ENCODE results near the gene ZSWIM8. TPM values are rescaled to one million over a fixed set of nuclear protein-coding genes. Genes with fewer than 3 reads are reported as not detected.

The ZSWIM8 gene
- total RNA-seq, 4 donors from 2014 or later = 94.5 to 530 (median 188) TPM

- no peaks in the 10 kb centered on the region for H3K4me1 ChIP-seq
- WGBS, 2 donors (ENCODE audit: low coverage in 1 of 2) = 88% methylated on average over 1 of the region's 1 CpG; no CpG with 5 or more reads in 1 of the 2 donors
- H3K27me3 ChIP-seq = no peaks in the 10 kb centered on the region
- H3K27ac ChIP-seq = no peak overlapping the region
- no peaks in the 10 kb centered on the region for H3K9me3 ChIP-seq
- no peak for DNase-seq
- in situ Hi-C loops (cut with MboI; ENCODE audit: low pct_ligation_motif_present in 1 of 4, low pct_unique_long_range_greater_than_20kb in 1 of 4, low sequenced_read_pairs in 3 of 4) = no loop called here
- TF ChIP-seq EP300 (IDR thresholded peaks at IDR 0.05; ENCODE audit: low read depth) = no peak
- TF ChIP-seq, protein P1, sequence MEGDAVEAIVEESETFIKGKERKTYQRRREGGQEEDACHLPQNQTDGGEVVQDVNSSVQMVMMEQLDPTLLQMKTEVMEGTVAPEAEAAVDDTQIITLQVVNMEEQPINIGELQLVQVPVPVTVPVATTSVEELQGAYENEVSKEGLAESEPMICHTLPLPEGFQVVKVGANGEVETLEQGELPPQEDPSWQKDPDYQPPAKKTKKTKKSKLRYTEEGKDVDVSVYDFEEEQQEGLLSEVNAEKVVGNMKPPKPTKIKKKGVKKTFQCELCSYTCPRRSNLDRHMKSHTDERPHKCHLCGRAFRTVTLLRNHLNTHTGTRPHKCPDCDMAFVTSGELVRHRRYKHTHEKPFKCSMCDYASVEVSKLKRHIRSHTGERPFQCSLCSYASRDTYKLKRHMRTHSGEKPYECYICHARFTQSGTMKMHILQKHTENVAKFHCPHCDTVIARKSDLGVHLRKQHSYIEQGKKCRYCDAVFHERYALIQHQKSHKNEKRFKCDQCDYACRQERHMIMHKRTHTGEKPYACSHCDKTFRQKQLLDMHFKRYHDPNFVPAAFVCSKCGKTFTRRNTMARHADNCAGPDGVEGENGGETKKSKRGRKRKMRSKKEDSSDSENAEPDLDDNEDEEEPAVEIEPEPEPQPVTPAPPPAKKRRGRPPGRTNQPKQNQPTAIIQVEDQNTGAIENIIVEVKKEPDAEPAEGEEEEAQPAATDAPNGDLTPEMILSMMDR (IDR thresholded peaks at IDR 0.05) = no peak
- no peak for TF ChIP-seq POLR2A (IDR thresholded peaks at IDR 0.05)
- TF ChIP-seq POLR2AphosphoS5 (IDR thresholded peaks at IDR 0.05) = no peak
- H3K4me3 ChIP-seq = no peak overlapping the region
- intact Hi-C loops (cut with DNase I; ENCODE audit: low total_unique reads) = no loop called here
- peaks cover 0 to 61% (median 28%) of the 10 kb centered on the region in 4 donors for H3K36me3 ChIP-seq
Measured at GRCh38 chr10:73756183-73756582, 29.2 kb upstream of the ZSWIM8 start.

GRCh38 chr10:73758704-73759511 is 26.5 kb upstream of the ZSWIM8 start:
- intact Hi-C loops (cut with DNase I; ENCODE audit: low total_unique reads) (no loop called here), in situ Hi-C loops (cut with MboI; ENCODE audit: low pct_ligation_motif_present in 1 of 4, low pct_unique_long_range_greater_than_20kb in 1 of 4, low sequenced_read_pairs in 3 of 4) (no loop called here)
- Histone ChIP-seq H3K9me3 (no peaks in the 10 kb centered on the region), H3K4me3 (no peak overlapping the region), H3K27me3 (no peaks in the 10 kb centered on the region), H3K4me1 (no peaks in the 10 kb centered on the region), H3K27ac (no peak overlapping the region), H3K36me3 (peaks cover 0 to 61% (median 29%) of the 10 kb centered on the region in 4 donors)
- no peak for DNase-seq
- WGBS, 2 donors (ENCODE audit: low coverage in 1 of 2) = 75 to 83% methylated on average over 9 of the region's 9 CpGs
- TF ChIP-seq, protein P1 (IDR thresholded peaks at IDR 0.05) = no peak
- TF ChIP-seq POLR2AphosphoS5 (IDR thresholded peaks at IDR 0.05) = no peak
- no peak for TF ChIP-seq EP300 (IDR thresholded peaks at IDR 0.05; ENCODE audit: low read depth)
- no peak for TF ChIP-seq POLR2A (IDR thresholded peaks at IDR 0.05)

DNA sequence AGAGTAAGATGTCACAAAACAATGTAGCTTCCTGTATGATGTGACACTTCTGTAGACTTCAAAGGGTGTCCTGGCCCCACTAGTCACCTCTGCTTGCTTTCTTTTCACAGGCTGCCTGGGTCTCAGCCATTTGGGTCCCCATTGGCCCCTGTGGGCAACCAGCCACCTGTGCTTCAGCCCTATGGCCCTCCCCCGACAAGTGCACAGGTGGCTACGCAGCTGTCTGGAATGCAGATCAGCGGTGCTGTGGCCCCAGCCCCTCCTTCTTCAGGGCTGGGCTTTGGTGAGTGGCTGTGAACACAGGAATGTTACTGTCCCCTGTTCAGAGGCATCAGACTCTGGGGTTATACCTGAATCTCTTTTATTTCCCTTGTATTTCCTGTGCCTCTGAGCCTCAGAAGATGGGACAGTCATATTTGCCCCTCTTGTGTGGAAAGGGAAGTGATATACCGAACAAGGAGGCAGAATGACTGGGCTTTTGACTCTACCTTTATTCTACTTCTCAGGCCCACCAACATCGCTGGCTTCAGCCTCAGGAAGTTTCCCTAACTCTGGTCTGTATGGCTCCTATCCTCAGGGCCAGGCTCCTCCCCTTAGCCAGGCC is 25.8 kb upstream of the ZSWIM8 start:
- intact Hi-C loops (cut with DNase I; ENCODE audit: low total_unique reads) = no loop called here
- H3K27ac ChIP-seq = no peak overlapping the region
- H3K9me3 ChIP-seq = no peaks in the 10 kb centered on the region
- WGBS, 2 donors (ENCODE audit: low coverage in 1 of 2) = 85% methylated on average over 5 of the region's 5 CpGs; no CpG with 5 or more reads in 1 of the 2 donors
- peaks cover 0 to 62% (median 27%) of the 10 kb centered on the region in 4 donors for H3K36me3 ChIP-seq
- no peaks in the 10 kb centered on the region for H3K4me1 ChIP-seq
- H3K4me3 ChIP-seq = no peak overlapping the region
- no peaks in the 10 kb centered on the region for H3K27me3 ChIP-seq
- in situ Hi-C loops (cut with MboI; ENCODE audit: low pct_ligation_motif_present in 1 of 4, low pct_unique_long_range_greater_than_20kb in 1 of 4, low sequenced_read_pairs in 3 of 4) = no loop called here
- peak; percentile 43 for DNase-seq
- no peak for TF ChIP-seq EP300 (IDR thresholded peaks at IDR 0.05; ENCODE audit: low read depth)
- TF ChIP-seq, protein P1 (IDR thresholded peaks at IDR 0.05) = no peak
- no peak for TF ChIP-seq POLR2AphosphoS5 (IDR thresholded peaks at IDR 0.05)
- TF ChIP-seq POLR2A (IDR thresholded peaks at IDR 0.05) = no peak

- Histone ChIP-seq H3K9me3 (no peaks in the 10 kb centered on the region), H3K4me3 (no peak overlapping the region), H3K36me3 (peaks cover 0 to 79% (median 35%) of the 10 kb centered on the region in 4 donors), H3K4me1 (no peaks in the 10 kb centered on the region), H3K27ac (no peak overlapping the region), H3K27me3 (no peaks in the 10 kb centered on the region)
- intact Hi-C loops (cut with DNase I; ENCODE audit: low total_unique reads) = no loop called here
- no peak for TF ChIP-seq EP300 (IDR thresholded peaks at IDR 0.05; ENCODE audit: low read depth)
- no peak for TF ChIP-seq POLR2AphosphoS5 (IDR thresholded peaks at IDR 0.05)
- no peak for TF ChIP-seq POLR2A (IDR thresholded peaks at IDR 0.05)
- TF ChIP-seq, protein P1 (IDR thresholded peaks at IDR 0.05) = no peak
- in situ Hi-C loops (cut with MboI; ENCODE audit: low pct_ligation_motif_present in 1 of 4, low pct_unique_long_range_greater_than_20kb in 1 of 4, low sequenced_read_pairs in 3 of 4) = no loop called here
- no peak for DNase-seq
- 90 to 91% methylated on average over 1 of the region's 1 CpG for WGBS, 2 donors (ENCODE audit: low coverage in 1 of 2)
Measured at GRCh38 chr10:73761781-73762180, 23.6 kb upstream of the ZSWIM8 start.
